Right forelimb (tissue), 1 donor: ENCODE data around the gene RTF1.
"Not testable (repeated sequence)": the region's sequence is repeated elsewhere in the genome, so short reads cannot be mapped to it uniquely, and the experiment has no call there.

ENCODE experiments used
- DNase-seq: peaks from one replicate; pipeline ENCODE4 v3.0.0-alpha.2; 2018

RTF1 gene

GRCh38 chr15:41438206-41438605 is 21.3 kb downstream of the RTF1 start:
- DNase-seq: no peak

- DNase-seq: not testable (repeated sequence)
Measured at GRCh38 chr15:41438745-41439144, 21.9 kb downstream of the RTF1 start.

- DNase-seq: no peak
Measured at GRCh38 chr15:41443275-41443674, 26.4 kb downstream of the RTF1 start.

GRCh38 chr15:41445399-41445798 is 28.5 kb downstream of the RTF1 start:
- DNase-seq: no peak

- no peak for DNase-seq
Measured at GRCh38 chr15:41462084-41462795, 45.3 kb downstream of the RTF1 start.

GRCh38 chr15:41464889-41465580 is 48.1 kb downstream of the RTF1 start:
- no peak for DNase-seq

- DNase-seq: no peak
Measured at GRCh38 chr15:41465822-41466421, 49.0 kb downstream of the RTF1 start.

GRCh38 chr15:41466711-41467110 is 49.8 kb downstream of the RTF1 start:
- no peak for DNase-seq

GRCh38 chr15:41469644-41470043 is 52.7 kb downstream of the RTF1 start:
- not testable (repeated sequence) for DNase-seq

GRCh38 chr15:41473418-41473817 is 56.5 kb downstream of the RTF1 start:
- no peak for DNase-seq

GRCh38 chr15:41474436-41474835 is 57.5 kb downstream of the RTF1 start:
- no peak for DNase-seq

- no peak for DNase-seq
Measured at GRCh38 chr15:41474941-41475340, 58.0 kb downstream of the RTF1 start.

GRCh38 chr15:41476416-41477048 is 59.6 kb downstream of the RTF1 start:
- no peak for DNase-seq

- DNase-seq: no peak
Measured at GRCh38 chr15:41480396-41481140, 63.7 kb downstream of the RTF1 start.

GRCh38 chr15:41482110-41482877 is 65.4 kb downstream of the RTF1 start:
- DNase-seq: no peak

- DNase-seq: no peak
Measured at GRCh38 chr15:41483115-41483514, 66.2 kb downstream of the RTF1 start.

GRCh38 chr15:41483519-41483918 is 66.6 kb downstream of the RTF1 start:
- DNase-seq: no peak

- no peak for DNase-seq
Measured at GRCh38 chr15:41484937-41485625, 68.2 kb downstream of the RTF1 start.

GRCh38 chr15:41486286-41486685 is 69.4 kb downstream of the RTF1 start:
- DNase-seq: no peak

- no peak for DNase-seq
Measured at GRCh38 chr15:41487381-41487780, 70.5 kb downstream of the RTF1 start.

- no peak for DNase-seq
Measured at GRCh38 chr15:41487802-41488201, 70.9 kb downstream of the RTF1 start.
